Stomach (tissue), 4 donors: Measurements from ENCODE around the gene ZMAT1.

Experiments used
- CTCF ChIP-seq, 7 experiments: fragments of 450-650 bp in 4 of 7; fragments of 200-600 bp in 3 of 7; sonication (generic) in 3 of 7; IDR thresholded peaks; one replicate each; pipeline ENCODE4 v1.5.1; 2016 to 2019; ENCODE audit warnings: antibody characterized with exemption in 7 of 7, control low read depth in 2 of 7, mild to moderate bottlenecking in 1 of 7
- EP300 ChIP-seq: sonication (generic); formaldehyde crosslinking; IDR thresholded peaks from one replicate; pipeline ENCODE4 v1.6.1; 2017; ENCODE audit warnings: antibody characterized with exemption
- POLR2A ChIP-seq, 4 donors: fragments of 450-650 bp; IDR thresholded peaks; one replicate each; pipeline ENCODE4 v1.6.1; 2016; ENCODE audit warnings: antibody characterized with exemption in 4 of 4, control low read depth in 2 of 4, mild to moderate bottlenecking in 1 of 4, moderate library complexity in 1 of 4
- POLR2AphosphoS5 ChIP-seq, 3 donors: sonication (generic); formaldehyde crosslinking; IDR thresholded peaks; one replicate each; pipeline ENCODE4 v1.6.1; 2016; ENCODE audit warnings: antibody characterized with exemption in 3 of 3

GRCh38 chrX:101906136-101906796 lies 25.6 kb downstream of the ZMAT1 start:
- no peak for TF ChIP-seq POLR2A (IDR thresholded peaks at IDR 0.05)
- no peak for TF ChIP-seq CTCF (IDR thresholded peaks at IDR 0.05)
- TF ChIP-seq EP300: no peak
- TF ChIP-seq POLR2AphosphoS5 (IDR thresholded peaks at IDR 0.05): no peak
